H1 (cell line): Measurements from ENCODE around the gene POLD4. TPM values are rescaled to one million over a fixed set of nuclear protein-coding genes. Genes with fewer than 3 reads are reported as not detected.
A peak's percentile ranks its signal among the peaks of the same experiment; 100 is the strongest.

Experiments used
- EZH2 ChIP-seq: fragments of 200-600 bp; sonication (generic); IDR thresholded peaks from 2 replicates; pipeline ENCODE4 v1.7.1; 2012; ENCODE audit warnings: low read depth, mild to moderate bottlenecking, moderate library complexity, low read length, inconsistent platforms; ENCODE audit not compliant: severe bottlenecking
- RNF2 ChIP-seq: fragments of 200-900, 300-1000 bp; sonication (generic); IDR thresholded peaks from 2 replicates; pipeline ENCODE4 v1.7.1; 2016; ENCODE audit warnings: borderline replicate concordance, low read depth, mild to moderate bottlenecking, antibody characterized with exemption, low read length; ENCODE audit not compliant: poor library complexity, severe bottlenecking; ENCODE audit errors: missing control alignments
- polyA plus RNA-seq, 7 experiments: library from polyadenylated mRNA; depleted of rRNA in 3 of 7; stranded (reverse) in 5 of 7; unstranded in 2 of 7; fragments of >200 nt in 5 of 7; fragments of 200-250 nt in 2 of 7; gene quantifications; 1 replicate in 5 of 7; 2 replicates in 1 of 7; 4 replicates in 1 of 7; pipeline versions ENCODE4 v1.2.1 to v1.2.3, GENCODE V29; 2011 to 2013; ENCODE audit warnings: missing spikeins in 2 of 7, mixed read lengths in 2 of 7
- total RNA-seq: library from RNA; stranded (reverse); fragmentation: NEBNext Ultra II Directional; extraction: Animal tissue kit (Norgen Biotek cat#: 25700); gene quantifications from 2 replicates; pipeline ENCODE4 v1.2.1, GENCODE V29; 2021

Gene POLD4
- total and polyA plus RNA-seq, 2 of the 8 experiments (the other 6 are each of a cell fraction or from before 2014, with no cell fraction given), result 21.2 to 46.7 TPM

DNA sequence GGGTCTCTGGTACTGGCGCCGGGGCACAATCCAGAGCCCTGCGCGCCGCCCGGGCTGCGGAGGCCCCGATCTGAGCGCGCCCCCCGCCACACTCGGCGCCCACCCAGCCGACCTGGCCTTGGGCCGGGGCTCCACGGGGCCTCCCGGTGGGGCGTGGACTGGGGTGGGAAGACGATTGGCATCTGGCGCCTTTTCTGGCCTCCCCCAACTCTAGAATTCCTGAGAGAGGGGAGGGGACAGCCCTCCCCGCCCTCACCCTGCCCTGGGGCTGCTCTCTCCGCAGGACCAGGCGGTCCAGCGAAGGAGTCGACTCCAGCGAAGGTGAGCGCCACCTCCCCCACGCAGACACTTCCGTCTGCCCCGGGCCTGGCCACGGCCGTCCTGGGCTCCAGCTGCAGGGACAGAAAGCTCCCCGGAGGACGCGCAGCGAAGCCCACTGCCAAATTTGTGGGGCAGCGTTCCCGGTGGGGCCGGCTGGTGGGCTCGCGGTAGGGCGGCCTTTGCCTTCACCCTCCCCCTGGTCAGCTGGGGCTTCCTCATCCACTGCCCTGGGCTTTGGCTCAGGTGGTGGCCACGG is 49.4 kb downstream of the POLD4 start (continued):
- TF ChIP-seq EZH2, result peak; percentile 22
- TF ChIP-seq RNF2, result no peak
